COLO668 (cell line): ENCODE data around the gene CIDEB.

Experiments
- DNase-seq: peaks from one replicate; lab custom pipeline; 2025; ENCODE audit not compliant: unreplicated experiment; lab: John Stamatoyannopoulos, UW

Gene CIDEB

GRCh38 chr14:24313913-24314312, 6.1 kb upstream of the CIDEB start:
- DNase-seq = no peak

- DNase-seq = no peak
Measured at GRCh38 chr14:24312736-24313507, 5.1 kb upstream of the CIDEB start.

GRCh38 chr14:24311837-24312615, 4.2 kb upstream of the CIDEB start:
- DNase-seq = no peak

- DNase-seq = peak; percentile 88
Measured at GRCh38 chr14:24310646-24311604, 3.1 kb upstream of the CIDEB start, which contains the start of gene LTB4R. Gene LTB4R (plus strand): TSS chr14:24311502. CDS start chr14:24315652, 4,150 bp downstream.

GRCh38 chr14:24310265-24310645, 2.5 kb upstream of the CIDEB start:
- DNase-seq = no peak

GRCh38 chr14:24309538-24310264, 1.9 kb upstream of the CIDEB start, which contains the start of gene LTB4R2:
Gene LTB4R2 (plus strand): TSS chr14:24310140. CDS start chr14:24310665, 525 bp downstream.
- DNase-seq = no peak

GRCh38 chr14:24308342-24309124, 756 bp upstream of the CIDEB start:
- DNase-seq = no peak

- no peak for DNase-seq
Measured at GRCh38 chr14:24307156-24307574, 612 bp downstream of the CIDEB start.

- no peak for DNase-seq
Measured at GRCh38 chr14:24304019-24304387, 3.8 kb downstream of the CIDEB start.

GRCh38 chr14:24300326-24300980, 7.3 kb downstream of the CIDEB start:
- DNase-seq = no peak

GRCh38 chr14:24299255-24300191, 8.3 kb downstream of the CIDEB start, which contains the start of the genes DHRS1 and NOP9:
Gene DHRS1 (minus strand): TSS chr14:24299780. CDS start chr14:24299106, 674 bp downstream.
Gene NOP9 (plus strand): TSS chr14:24299850. CDS start chr14:24299955, 105 bp downstream.
- peak; percentile 94 for DNase-seq

- peak; percentile 26 for DNase-seq
Measured at GRCh38 chr14:24298892-24299254, 8.9 kb downstream of the CIDEB start.

- peak; percentile 22 for DNase-seq
Measured at GRCh38 chr14:24297190-24297964, 10.4 kb downstream of the CIDEB start.

GRCh38 chr14:24296341-24297157, 11.2 kb downstream of the CIDEB start:
- peak; percentile 63 for DNase-seq

GRCh38 chr14:24293525-24293924, 14.3 kb downstream of the CIDEB start:
- no peak for DNase-seq

- DNase-seq = no peak
Measured at GRCh38 chr14:24292118-24292807, 15.5 kb downstream of the CIDEB start.
